A549 (cell line): ENCODE measurements around the gene PSME4. TPM values are rescaled to one million over a fixed set of nuclear protein-coding genes. Genes with fewer than 3 reads are reported as not detected.

Source experiments
- ATAC-seq, 2 experiments: fragments of 200-7000 bp in 1 of 2; fragments of >200 bp in 1 of 2; cut with Nextera tagmentation in 1 of 2; cut with Tn5 transposase in 1 of 2; 3 replicates each; pipeline versions ENCODE4 v1.8.0 to v1.9.1; 2018 to 2020; ENCODE audit warnings: mild to moderate bottlenecking in 1 of 2, moderate library complexity in 1 of 2
- CTCF ChIA-PET: fragments of 300-600 bp; sonication (Branson Sonifier 250); formaldehyde crosslinking; extraction: SDS; loops from one replicate; lab custom pipeline; 2021; ENCODE audit warnings: antibody characterized with exemption, inconsistent platforms; lab: Yijun Ruan, JAX
- POLR2A ChIA-PET: fragments of 350-600 bp; formaldehyde crosslinking; extraction: SDS; loops from one replicate; lab custom pipeline; 2021; ENCODE audit warnings: antibody characterized with exemption, inconsistent platforms; lab: Yijun Ruan, JAX
- DNase-seq, 2 experiments: peaks; one replicate each; pipeline versions ENCODE4 v3.0.0 to v3.0.0-alpha.2; 2011 to 2016; ENCODE audit warnings: low read depth in 1 of 2, low spot score in 1 of 2
- FAIRE-seq: peaks from 2 replicates; lab custom pipeline; 2011; peaks lifted over from hg19 to GRCh38; lab: Jason Lieb, UNC
- H3K27ac ChIP-seq, 2 experiments: fragments of >200 bp; sonication (Bioruptor Twin); formaldehyde crosslinking; 3 replicates each; pipeline ENCODE4 v1.5.1; 2016 to 2017
- H3K4me1 ChIP-seq: fragments of >200 bp; sonication (Bioruptor Twin); formaldehyde crosslinking; 3 replicates; pipeline ENCODE4 v1.6.1; 2016
- H3K4me2 ChIP-seq: fragments of >200 bp; sonication (Bioruptor Twin); formaldehyde crosslinking; 3 replicates; pipeline ENCODE4 v1.6.1; 2016
- H3K4me3 ChIP-seq: fragments of >200 bp; sonication (Bioruptor Twin); formaldehyde crosslinking; 3 replicates; pipeline ENCODE4 v1.5.1; 2016
- H3K9me3 ChIP-seq: fragments of >200 bp; sonication (Bioruptor Twin); formaldehyde crosslinking; 3 replicates; pipeline ENCODE4 v1.6.1; 2016
- BHLHE40 ChIP-seq: IDR thresholded peaks from 2 replicates; pipeline ENCODE4 v1.6.1; 2012; ENCODE audit warnings: low read depth, low read length, inconsistent platforms
- CBX2 ChIP-seq: fragments of 200-600 bp; sonication (generic); IDR thresholded peaks from 2 replicates; pipeline ENCODE4 v1.6.1; 2016; ENCODE audit warnings: low read depth, mild to moderate bottlenecking, borderline replicate concordance
- CHD2 ChIP-seq: fragments of 150-350 bp; IDR thresholded peaks from 2 replicates; pipeline ENCODE4 v1.6.1; 2014; ENCODE audit warnings: low read length; ENCODE audit not compliant: partially characterized antibody
- CHD4 ChIP-seq: fragments of 200-600 bp; sonication (generic); IDR thresholded peaks from 2 replicates; pipeline ENCODE4 v1.6.1; 2016; ENCODE audit warnings: antibody characterized with exemption, mild to moderate bottlenecking, borderline replicate concordance
- EHF ChIP-seq: fragments of 250-450 bp; sonication (Bioruptor Pico); IDR thresholded peaks from 2 replicates; pipeline ENCODE4 v1.5.0; 2020; ENCODE audit warnings: mild to moderate bottlenecking
- EHMT2 ChIP-seq: fragments of 200-600 bp; sonication (generic); IDR thresholded peaks from 2 replicates; pipeline ENCODE4 v1.6.1; 2016; ENCODE audit warnings: antibody characterized with exemption, low read depth, mild to moderate bottlenecking, moderate library complexity
- EP300 ChIP-seq, 2 experiments: fragments of >200 bp; sonication (Bioruptor Twin); formaldehyde crosslinking; IDR thresholded peaks; 2 replicates in 1 of 2; 3 replicates in 1 of 2; pipeline ENCODE4 v1.6.1; 2016 to 2017
- ESRRA ChIP-seq: fragments of 150-350 bp; IDR thresholded peaks from 2 replicates; pipeline ENCODE4 v1.6.1; 2014; ENCODE audit warnings: mild to moderate bottlenecking, low read length, borderline replicate concordance
- FOSB ChIP-seq: fragments of 250-450 bp; sonication (Bioruptor Pico); IDR thresholded peaks from 2 replicates; pipeline ENCODE4 v1.5.0; 2020; ENCODE audit warnings: mild to moderate bottlenecking, moderate library complexity
- FOSL2 ChIP-seq, 2 experiments: fragments of 450-650 bp in 1 of 2; fragments of >200 bp in 1 of 2; sonication (Bioruptor Twin) in 1 of 2; formaldehyde crosslinking; IDR thresholded peaks; 2 replicates each; pipeline versions ENCODE4 v1.5.0 to v1.6.1; 2016 to 2020; ENCODE audit warnings: mild to moderate bottlenecking in 1 of 2, moderate library complexity in 1 of 2
- FOXS1 ChIP-seq: fragments of 250-450 bp; sonication (Bioruptor Pico); IDR thresholded peaks from 2 replicates; pipeline ENCODE4 v1.5.0; 2020; ENCODE audit warnings: mild to moderate bottlenecking, moderate library complexity
- GATA3 ChIP-seq: IDR thresholded peaks from 2 replicates; pipeline ENCODE4 v1.6.1; 2012; ENCODE audit warnings: borderline replicate concordance
- HDAC2 ChIP-seq: fragments of 200-600 bp; sonication (generic); IDR thresholded peaks from 2 replicates; pipeline ENCODE4 v1.6.1; 2016
- HOXB13 ChIP-seq: fragments of 250-450 bp; sonication (Bioruptor Pico); IDR thresholded peaks from 2 replicates; pipeline ENCODE4 v1.5.0; 2020; ENCODE audit warnings: low read depth, mild to moderate bottlenecking, moderate library complexity
- KDM1A ChIP-seq: fragments of 200-600 bp; sonication (generic); IDR thresholded peaks from 2 replicates; pipeline ENCODE4 v1.6.1; 2016; ENCODE audit warnings: low read depth, mild to moderate bottlenecking
- MAZ ChIP-seq: fragments of 150-350 bp; IDR thresholded peaks from 2 replicates; pipeline ENCODE4 v1.6.1; 2014; ENCODE audit warnings: antibody characterized with exemption, low read depth, low read length, borderline replicate concordance
- NPAS2 ChIP-seq: fragments of 250-450 bp; sonication (Bioruptor Pico); IDR thresholded peaks from 2 replicates; pipeline ENCODE4 v1.8.0; 2022; ENCODE audit warnings: mild to moderate bottlenecking, moderate library complexity, borderline replicate concordance
- POLR2A ChIP-seq: IDR thresholded peaks from 2 replicates; pipeline ENCODE4 v1.6.1; 2012; ENCODE audit warnings: mild to moderate bottlenecking, low read length
- RCOR1 ChIP-seq: fragments of 150-350 bp; IDR thresholded peaks from 2 replicates; pipeline ENCODE4 v1.6.1; 2014; ENCODE audit warnings: antibody characterized with exemption, low read length, low read depth
- RFX5 ChIP-seq: fragments of 450-650 bp; IDR thresholded peaks from 2 replicates; pipeline ENCODE4 v1.7.1; 2014; ENCODE audit warnings: antibody characterized with exemption, mild to moderate bottlenecking, moderate library complexity
- RNF2 ChIP-seq: fragments of 200-600 bp; sonication (generic); IDR thresholded peaks from 2 replicates; pipeline ENCODE4 v1.6.1; 2016; ENCODE audit warnings: low read depth, mild to moderate bottlenecking, antibody characterized with exemption, moderate library complexity, borderline replicate concordance
- TFCP2L1 ChIP-seq: fragments of 250-450 bp; sonication (Bioruptor Pico); IDR thresholded peaks from 2 replicates; pipeline ENCODE4 v1.5.0; 2021; ENCODE audit warnings: mild to moderate bottlenecking
- ZSCAN20 ChIP-seq: fragments of 250-450 bp; sonication (Bioruptor Pico); IDR thresholded peaks from 2 replicates; pipeline ENCODE4 v1.8.0; 2022; ENCODE audit warnings: mild to moderate bottlenecking, moderate library complexity
- WGBS: methylation state at CpG from one replicate; pipeline ENCODE4 v1.1.6; 2017; ENCODE audit errors: missing lambda C conversion rate; 5-methylcytosine and 5-hydroxymethylcytosine counted together
- polyA plus RNA-seq, 4 experiments: library from polyadenylated mRNA; depleted of rRNA in 3 of 4; stranded (reverse); fragments of >200 nt; fragmentation: RNase III in 1 of 4; extraction: RNeasy Plus Mini Kit Qiagen cat#74134 plus additional on column Dnase treatment in 1 of 4; gene quantifications; 2 replicates in 3 of 4; 3 replicates in 1 of 4; pipeline ENCODE4 v1.2.3, GENCODE V29; 2011 to 2017
- TF ChIP-seq, protein P1 (sequence below): fragments of 250-450 bp; sonication (Bioruptor Pico); IDR thresholded peaks from 2 replicates; pipeline ENCODE4 v1.5.0; 2020; ENCODE audit warnings: low read depth, mild to moderate bottlenecking, moderate library complexity
- TF ChIP-seq, protein P2 (sequence below): fragments of >200 bp; sonication (Bioruptor Twin); formaldehyde crosslinking; IDR thresholded peaks from 3 replicates; pipeline ENCODE4 v1.6.1; 2016
- TF ChIP-seq, protein P3 (sequence below): fragments of >200 bp; sonication (Bioruptor Twin); formaldehyde crosslinking; IDR thresholded peaks from 2 replicates; pipeline ENCODE4 v1.6.1; 2016
- TF ChIP-seq, protein P4 (sequence below): fragments of 250-450 bp; sonication (Bioruptor Pico); IDR thresholded peaks from 2 replicates; pipeline ENCODE4 v1.5.0; 2021; ENCODE audit warnings: mild to moderate bottlenecking, moderate library complexity, borderline replicate concordance
- TF ChIP-seq, protein P5 (sequence below): IDR thresholded peaks from 2 replicates; pipeline ENCODE4 v1.6.1; 2012

Gene PSME4
- polyA plus RNA-seq, 2 of the 4 experiments (the other 2 are of a cell fraction), result 31.9 to 55.8 TPM

DNA sequence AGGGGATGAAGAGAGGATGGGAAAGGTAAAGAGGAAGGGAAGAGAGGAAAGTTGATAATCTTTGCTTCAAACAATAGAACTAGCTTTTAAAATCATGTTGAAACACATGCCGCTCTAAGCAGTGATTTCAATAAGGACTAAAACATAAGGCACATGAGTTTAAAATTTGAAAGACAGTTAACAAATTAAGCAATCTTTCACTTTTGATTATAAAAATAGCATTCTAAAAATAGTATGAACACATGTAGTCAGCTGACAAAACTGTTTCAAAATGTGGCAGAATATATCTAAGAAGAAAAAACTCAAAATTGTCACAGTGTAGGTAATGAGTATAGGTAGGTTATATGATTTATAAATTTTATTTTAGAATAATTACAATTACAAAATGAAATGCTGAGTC lies 25.3 kb downstream of the PSME4 start (continued):
- TF ChIP-seq, protein P1, sequence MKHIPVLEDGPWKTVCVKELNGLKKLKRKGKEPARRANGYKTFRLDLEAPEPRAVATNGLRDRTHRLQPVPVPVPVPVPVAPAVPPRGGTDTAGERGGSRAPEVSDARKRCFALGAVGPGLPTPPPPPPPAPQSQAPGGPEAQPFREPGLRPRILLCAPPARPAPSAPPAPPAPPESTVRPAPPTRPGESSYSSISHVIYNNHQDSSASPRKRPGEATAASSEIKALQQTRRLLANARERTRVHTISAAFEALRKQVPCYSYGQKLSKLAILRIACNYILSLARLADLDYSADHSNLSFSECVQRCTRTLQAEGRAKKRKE, result no peak
- no peak for TF ChIP-seq BHLHE40
- no peak for TF ChIP-seq FOSL2 (IDR thresholded peaks at IDR 0.05)
- no peak for TF ChIP-seq FOSL2 (CRISPR knock-in tag; IDR thresholded peaks at IDR 0.05)
- no peak for TF ChIP-seq ZSCAN20 (CRISPR knock-in tag)
- TF ChIP-seq RCOR1, result no peak
- TF ChIP-seq MAZ, result no peak
- TF ChIP-seq, all 56 proteins: peak for 0

DNA sequence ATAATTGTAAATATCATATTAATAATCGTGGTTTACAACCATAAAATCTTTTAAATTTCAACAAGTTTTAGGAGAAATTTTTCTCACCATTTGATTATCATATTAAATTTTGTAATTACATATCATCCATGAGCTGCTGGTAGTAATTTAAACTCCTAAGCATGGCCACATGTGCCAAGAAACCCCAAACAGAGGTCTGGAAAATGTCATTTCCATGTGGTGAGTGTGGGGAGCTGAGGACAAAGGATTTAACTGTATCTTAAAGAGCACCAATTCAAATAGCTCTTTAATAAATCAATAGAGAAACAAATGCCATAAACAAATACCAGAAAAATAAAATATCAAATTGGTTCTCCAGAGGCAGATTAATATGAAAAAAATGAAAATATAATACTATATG lies 26.3 kb downstream of the PSME4 start:
- WGBS, result 85% methylated on average over 1 of the region's 1 CpG
- Histone ChIP-seq H3K27ac (no peak overlapping the region), H3K4me1 (no peaks in the 10 kb centered on the region), H3K9me3 (no peaks in the 10 kb centered on the region), H3K4me3 (no peak overlapping the region), H3K4me2 (no peak overlapping the region)
- ATAC-seq, result no peak
- DNase-seq, result no peak
- CTCF ChIA-PET, result no interaction called here
- TF ChIP-seq NPAS2 (CRISPR knock-in tag), result no peak
- TF ChIP-seq, protein P2, sequence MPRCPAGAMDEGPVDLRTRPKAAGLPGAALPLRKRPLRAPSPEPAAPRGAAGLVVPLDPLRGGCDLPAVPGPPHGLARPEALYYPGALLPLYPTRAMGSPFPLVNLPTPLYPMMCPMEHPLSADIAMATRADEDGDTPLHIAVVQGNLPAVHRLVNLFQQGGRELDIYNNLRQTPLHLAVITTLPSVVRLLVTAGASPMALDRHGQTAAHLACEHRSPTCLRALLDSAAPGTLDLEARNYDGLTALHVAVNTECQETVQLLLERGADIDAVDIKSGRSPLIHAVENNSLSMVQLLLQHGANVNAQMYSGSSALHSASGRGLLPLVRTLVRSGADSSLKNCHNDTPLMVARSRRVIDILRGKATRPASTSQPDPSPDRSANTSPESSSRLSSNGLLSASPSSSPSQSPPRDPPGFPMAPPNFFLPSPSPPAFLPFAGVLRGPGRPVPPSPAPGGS, result no peak
- no peak for TF ChIP-seq RFX5
- TF ChIP-seq, protein P3, sequence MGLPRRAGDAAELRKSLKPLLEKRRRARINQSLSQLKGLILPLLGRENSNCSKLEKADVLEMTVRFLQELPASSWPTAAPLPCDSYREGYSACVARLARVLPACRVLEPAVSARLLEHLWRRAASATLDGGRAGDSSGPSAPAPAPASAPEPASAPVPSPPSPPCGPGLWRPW, result no peak
- TF ChIP-seq, protein P4, sequence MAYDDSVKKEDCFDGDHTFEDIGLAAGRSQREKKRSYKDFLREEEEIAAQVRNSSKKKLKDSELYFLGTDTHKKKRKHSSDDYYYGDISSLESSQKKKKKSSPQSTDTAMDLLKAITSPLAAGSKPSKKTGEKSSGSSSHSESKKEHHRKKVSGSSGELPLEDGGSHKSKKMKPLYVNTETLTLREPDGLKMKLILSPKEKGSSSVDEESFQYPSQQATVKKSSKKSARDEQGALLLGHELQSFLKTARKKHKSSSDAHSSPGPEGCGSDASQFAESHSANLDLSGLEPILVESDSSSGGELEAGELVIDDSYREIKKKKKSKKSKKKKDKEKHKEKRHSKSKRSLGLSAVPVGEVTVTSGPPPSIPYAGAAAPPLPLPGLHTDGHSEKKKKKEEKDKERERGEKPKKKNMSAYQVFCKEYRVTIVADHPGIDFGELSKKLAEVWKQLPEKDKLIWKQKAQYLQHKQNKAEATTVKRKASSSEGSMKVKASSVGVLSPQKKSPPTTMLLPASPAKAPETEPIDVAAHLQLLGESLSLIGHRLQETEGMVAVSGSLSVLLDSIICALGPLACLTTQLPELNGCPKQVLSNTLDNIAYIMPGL (CRISPR knock-in tag), result no peak
- no peak for TF ChIP-seq CHD4
- TF ChIP-seq RNF2, result no peak
- TF ChIP-seq EHF (CRISPR knock-in tag), result no peak
- TF ChIP-seq TFCP2L1, result no peak
- TF ChIP-seq GATA3, result no peak
- no peak for TF ChIP-seq RCOR1
- TF ChIP-seq, protein P1, result no peak
- TF ChIP-seq, protein P5, sequence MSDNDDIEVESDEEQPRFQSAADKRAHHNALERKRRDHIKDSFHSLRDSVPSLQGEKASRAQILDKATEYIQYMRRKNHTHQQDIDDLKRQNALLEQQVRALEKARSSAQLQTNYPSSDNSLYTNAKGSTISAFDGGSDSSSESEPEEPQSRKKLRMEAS, result no peak
- no peak for TF ChIP-seq ESRRA
- POLR2A ChIA-PET, result no interaction called here
- FAIRE-seq, result no peak

DNA sequence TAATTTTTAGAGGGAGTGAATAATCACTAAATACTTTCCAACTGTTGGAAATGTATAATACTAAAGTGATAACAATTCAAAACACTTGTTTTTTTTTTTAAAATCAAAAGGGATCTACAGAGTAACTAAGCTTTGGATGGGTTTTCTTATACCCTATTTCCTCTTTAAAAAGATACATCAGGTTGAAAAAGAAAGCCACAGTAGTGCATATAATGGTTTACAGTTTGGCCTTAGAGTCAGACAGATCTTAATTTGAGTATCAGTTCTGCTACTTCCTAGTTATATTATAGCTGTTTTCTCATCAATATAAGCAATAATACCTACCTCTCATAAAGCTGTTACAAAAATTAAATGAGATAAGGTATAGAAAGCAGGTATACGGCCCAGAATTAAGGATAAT lies 28.5 kb downstream of the PSME4 start:
- FAIRE-seq (no peak), DNase-seq (no peak), ATAC-seq (no peak)
- ChIA-PET CTCF (interaction anchor here (1.1 kb wide), 1 partner anchor 44 kb away, joined by 3 read pairs; no protein-coding TSS in a partner anchor), POLR2A (no interaction called here)
- no peaks in the 10 kb centered on the region for H3K9me3 ChIP-seq
- H3K4me1 ChIP-seq, result no peaks in the 10 kb centered on the region
- H3K4me3 ChIP-seq, result no peak overlapping the region
- WGBS, result 86% methylated on average over 1 of the region's 1 CpG
- H3K27ac ChIP-seq, result no peak overlapping the region
- no peak overlapping the region for H3K4me2 ChIP-seq
- TF ChIP-seq FOSB (CRISPR knock-in tag) (no peak), EHMT2 (no peak), EHF (CRISPR knock-in tag) (no peak), HOXB13 (CRISPR knock-in tag) (no peak), CBX2 (no peak), FOXS1 (CRISPR knock-in tag) (no peak), HDAC2 (no peak), EP300 (IDR thresholded peaks at IDR 0.05) (no peak), GATA3 (no peak), KDM1A (no peak), CHD4 (no peak), POLR2A (no peak), CHD2 (no peak)
- TF ChIP-seq, protein P4 (CRISPR knock-in tag), result no peak
